ENCODE measurements around the gene GABRB1. TPM values are rescaled to one million over a fixed set of nuclear protein-coding genes. Genes with fewer than 3 reads are reported as not detected.

GABRB1 gene
- total RNA-seq, 4 donors from 2014 or later: 0.24 TPM; not detected in 3

DNA sequence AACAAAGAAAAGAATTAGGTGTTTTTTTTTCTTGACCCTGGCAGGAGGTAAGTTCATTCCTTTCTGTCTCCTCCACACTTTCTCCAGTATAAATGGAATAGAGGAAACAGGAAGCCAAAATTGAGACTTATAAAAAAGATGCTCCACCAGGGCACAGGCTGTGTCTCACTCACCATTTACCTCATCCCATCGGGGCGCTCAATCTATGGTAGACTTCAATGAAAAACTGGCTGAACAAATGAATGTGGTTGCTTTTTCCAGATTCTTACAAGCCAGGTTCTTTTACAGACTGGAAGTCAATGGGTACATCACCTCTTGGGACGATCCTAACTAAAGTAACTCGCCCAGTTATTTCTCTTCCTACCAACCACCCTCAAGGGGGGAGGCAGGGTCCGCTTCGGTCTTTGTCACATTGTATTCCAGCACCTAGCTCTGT is 431.4 kb downstream of the GABRB1 start:
- intact Hi-C loops (cut with DNase I): no loop called here
- Histone ChIP-seq H3K27me3 (no peaks in the 10 kb centered on the region), H3K27ac (peak overlapping the region in 2 of 3 donors; percentile 79 to 91), H3K4me1 (peaks cover 0 to 9% of the 10 kb centered on the region in 2 donors), H3K9me3 (no peaks in the 10 kb centered on the region), H3K36me3 (no peaks in the 10 kb centered on the region), H3K4me3 (replicated peaks in 1 of 3) (peak overlapping the region; percentile 34 to 60 (median 53))
- no peak for DNase-seq
- TF ChIP-seq, protein P1, sequence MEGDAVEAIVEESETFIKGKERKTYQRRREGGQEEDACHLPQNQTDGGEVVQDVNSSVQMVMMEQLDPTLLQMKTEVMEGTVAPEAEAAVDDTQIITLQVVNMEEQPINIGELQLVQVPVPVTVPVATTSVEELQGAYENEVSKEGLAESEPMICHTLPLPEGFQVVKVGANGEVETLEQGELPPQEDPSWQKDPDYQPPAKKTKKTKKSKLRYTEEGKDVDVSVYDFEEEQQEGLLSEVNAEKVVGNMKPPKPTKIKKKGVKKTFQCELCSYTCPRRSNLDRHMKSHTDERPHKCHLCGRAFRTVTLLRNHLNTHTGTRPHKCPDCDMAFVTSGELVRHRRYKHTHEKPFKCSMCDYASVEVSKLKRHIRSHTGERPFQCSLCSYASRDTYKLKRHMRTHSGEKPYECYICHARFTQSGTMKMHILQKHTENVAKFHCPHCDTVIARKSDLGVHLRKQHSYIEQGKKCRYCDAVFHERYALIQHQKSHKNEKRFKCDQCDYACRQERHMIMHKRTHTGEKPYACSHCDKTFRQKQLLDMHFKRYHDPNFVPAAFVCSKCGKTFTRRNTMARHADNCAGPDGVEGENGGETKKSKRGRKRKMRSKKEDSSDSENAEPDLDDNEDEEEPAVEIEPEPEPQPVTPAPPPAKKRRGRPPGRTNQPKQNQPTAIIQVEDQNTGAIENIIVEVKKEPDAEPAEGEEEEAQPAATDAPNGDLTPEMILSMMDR (IDR thresholded peaks at IDR 0.05): no peak
- TF ChIP-seq POLR2A (IDR thresholded peaks at IDR 0.05): no peak
- WGBS, 2 donors: 8 to 15% methylated on average over 6 of the region's 6 CpGs

GRCh38 chr4:47463235-47463956 is 432.0 kb downstream of the GABRB1 start, which contains the start of gene COMMD8:
Gene COMMD8 (minus strand): TSS chr4:47463702. CDS start chr4:47463651, 51 bp downstream.
- intact Hi-C loops (cut with DNase I): no loop called here
- peak in 1 of 2 donors; percentile 78 for TF ChIP-seq POLR2A (IDR thresholded peaks at IDR 0.05)
- TF ChIP-seq, protein P1 (IDR thresholded peaks at IDR 0.05): peak in 4 of 6 experiments; percentile 23 to 48 (median 40)
- WGBS, 2 donors: 0% methylated on average over 21 to 23 of the region's 51 CpGs
- H3K4me1 ChIP-seq: peaks cover 0 to 9% of the 10 kb centered on the region in 2 donors
- no peaks in the 10 kb centered on the region for H3K9me3 ChIP-seq
- H3K27me3 ChIP-seq: no peaks in the 10 kb centered on the region
- peak within 1 kb of the TSS; percentile 34 to 60 (median 53) for H3K4me3 ChIP-seq (replicated peaks in 1 of 3)
- DNase-seq: peak; percentile 96 to 97
- peak within 1 kb of the TSS; percentile 34 to 91 (median 79) for H3K27ac ChIP-seq
- H3K36me3 ChIP-seq: no peaks in the 10 kb centered on the region

GRCh38 chr4:47465004-47465403 is 433.6 kb downstream of the GABRB1 start:
- intact Hi-C loops (cut with DNase I): no loop called here
- no peaks in the 10 kb centered on the region for H3K36me3 ChIP-seq

GRCh38 chr4:47466056-47466785 is 434.9 kb downstream of the GABRB1 start:
- intact Hi-C loops (cut with DNase I): no loop called here
- H3K4me1 ChIP-seq: peaks cover 0 to 9% of the 10 kb centered on the region in 2 donors
- H3K27ac ChIP-seq: no peak overlapping the region
- WGBS, 2 donors: 37 to 39% methylated on average over 2 of the region's 2 CpGs
- no peak overlapping the region for H3K4me3 ChIP-seq (replicated peaks in 1 of 3)
- DNase-seq: no peak
- no peaks in the 10 kb centered on the region for H3K9me3 ChIP-seq
- no peaks in the 10 kb centered on the region for H3K27me3 ChIP-seq
- no peaks in the 10 kb centered on the region for H3K36me3 ChIP-seq
- no peak for TF ChIP-seq POLR2A (IDR thresholded peaks at IDR 0.05)
- TF ChIP-seq, protein P1 (IDR thresholded peaks at IDR 0.05): no peak

More at GRCh38 chr4:47465004-47465403, 433.6 kb downstream of the GABRB1 start:
- TF ChIP-seq, protein P1 (IDR thresholded peaks at IDR 0.05): no peak
- TF ChIP-seq POLR2A (IDR thresholded peaks at IDR 0.05): no peak
- Histone ChIP-seq H3K4me3 (replicated peaks in 1 of 3) (no peak overlapping the region), H3K27ac (no peak overlapping the region), H3K4me1 (peaks cover 0 to 9% of the 10 kb centered on the region in 2 donors), H3K27me3 (no peaks in the 10 kb centered on the region), H3K9me3 (no peaks in the 10 kb centered on the region)
- WGBS, 2 donors: 72 to 81% methylated on average over 2 of the region's 2 CpGs
- DNase-seq: no peak

Measured in thyroid gland (tissue), 4 donors.